ENCODE data around the gene WFIKKN2. TPM values are rescaled to one million over a fixed set of nuclear protein-coding genes. Genes with fewer than 3 reads are reported as not detected.

WFIKKN2 gene
- total and polyA plus RNA-seq, 2 of the 8 experiments (the other 6 are each of a cell fraction or from before 2014, with no cell fraction given) = 0.07 to 0.30 TPM

GRCh38 chr17:50817838-50818237 lies 17.5 kb upstream of the WFIKKN2 start:
- Histone ChIP-seq H3K4me1 (replicated peaks in 1 of 4; ENCODE audit: control insufficient read depth in 3 of 4, insufficient read depth in 4 of 4, low read length in 3 of 4) (peaks cover 0 to 5% (median 0%) of the 10 kb centered on the region in 4 experiments; a peak in 2 of 7 replicates), H4K91ac (replicated peaks; ENCODE audit: insufficient read length, low read length) (no peak overlapping the region), H4K20me1 (replicated peaks in 1 of 2; ENCODE audit: control insufficient read depth in 1 of 2, insufficient read depth in 2 of 2, low read length in 2 of 2) (no peaks in the 10 kb centered on the region), H3K56ac (replicated peaks; ENCODE audit: insufficient read length, low read depth, low read length) (no peak overlapping the region), H3K79me1 (ENCODE audit: low read depth, low read length) (no peaks in the 10 kb centered on the region), H3K36me3 (ENCODE audit: control insufficient read depth in 2 of 4, insufficient read depth in 4 of 4, low read length in 3 of 4) (no peaks in the 10 kb centered on the region), H3K18ac (ENCODE audit: extremely low read depth, low read length) (no peak overlapping the region), H3K4me3 (ENCODE audit: extremely low read depth in 1 of 4, insufficient read depth in 2 of 4, low read depth in 3 of 4, low read length in 4 of 4) (no peak overlapping the region), H3K27me3 (replicated peaks in 1 of 4; ENCODE audit: control insufficient read depth in 3 of 4, extremely low read depth in 1 of 4, insufficient read depth in 3 of 4, low read length in 3 of 4) (no peaks in the 10 kb centered on the region; a peak in 1 of 7 replicates), H3K14ac (ENCODE audit: insufficient read length) (no peak overlapping the region), H3K9me3 (ENCODE audit: insufficient read depth in 2 of 2, low read depth in 1 of 2, low read length in 1 of 2) (no peaks in the 10 kb centered on the region), H3K9ac (replicated peaks in 1 of 4; ENCODE audit: extremely low read depth in 1 of 4, low read depth in 3 of 4, low read length in 3 of 4) (no peak overlapping the region), H2BK12ac (ENCODE audit: low read depth, low read length) (no peak overlapping the region), H2BK20ac (ENCODE audit: low read length) (no peak overlapping the region), H2BK5ac (ENCODE audit: low read depth, low read length) (no peak overlapping the region), H3K23ac (ENCODE audit: insufficient read length) (no peak overlapping the region), H2BK15ac (ENCODE audit: low read length) (no peak overlapping the region), H3K27ac (ENCODE audit: low read depth, low read length) (no peak overlapping the region), H2AFZ (ENCODE audit: low read length) (peak overlapping the region; percentile 65; the same call in 1 of the 2 replicates), H3K4me2 (ENCODE audit: insufficient read depth in 1 of 2, low read depth in 2 of 2, low read length in 2 of 2) (no peak overlapping the region), H4K5ac (ENCODE audit: insufficient read length, low read depth, low read length) (no peak overlapping the region), H4K8ac (ENCODE audit: extremely low read depth, insufficient read depth, low read length) (no peak overlapping the region), H2BK120ac (replicated peaks; ENCODE audit: low read depth, low read length) (no peak overlapping the region), H3K23me2 (ENCODE audit: low read depth, low read length) (no peaks in the 10 kb centered on the region; the same call in 1 of the 2 replicates), H3K79me2 (ENCODE audit: control insufficient read depth in 1 of 2, insufficient read depth in 2 of 2, low read length in 2 of 2) (no peaks in the 10 kb centered on the region), H3K4ac (replicated peaks; ENCODE audit: insufficient read length, low read depth, low read length) (no peak overlapping the region), H2AK5ac (ENCODE audit: low read depth, low read length) (no peak overlapping the region)
- 77% methylated on average over 7 of the region's 7 CpGs; no CpG with 5 or more reads in 1 of the 2 experiments for WGBS, 2 experiments (ENCODE audit: extremely low coverage in 1 of 2, insufficient coverage in 1 of 2, insufficient read length in 1 of 2, insufficient replicate concordance in 2 of 2, low coverage in 1 of 2, low lambda C conversion rate in 2 of 2, missing lambda C conversion rate in 1 of 2)
- FAIRE-seq (no peak), DNase-seq (ENCODE audit: low read depth in 1 of 2, low spot score in 2 of 2) (peak in 1 of 2 experiments; percentile 15)
- ChIA-PET POLR2A (ENCODE audit: partially characterized antibody) (no interaction called here), CTCF (ENCODE audit: partially characterized antibody) (interaction anchor here (0.7 to 14.1 kb wide), 20 partner anchors 9 to 139 kb away, joined by 3 to 125 read pairs (median 6); partner anchors contain the start of gene WFIKKN2)
- TF ChIP-seq CHD2 (IDR thresholded peaks at IDR 0.05; ENCODE audit: low read length) (no peak), SIX5 (IDR thresholded peaks at IDR 0.05; ENCODE audit: low read depth, low read length) (no peak)

Measured in H1 (cell line).